Parathyroid adenoma (tissue), 2 donors: ENCODE data around the gene STK4.
"Not testable (repeated sequence)": the region's sequence is repeated elsewhere in the genome, so short reads cannot be mapped to it uniquely, and the experiment has no call there.

Experiments used
- H2AFZ ChIP-seq: fragments of 300-600 bp; sonication (generic); one replicate; pipeline ENCODE4 v1.7.0; 2017; ENCODE audit warnings: antibody characterized with exemption, mild to moderate bottlenecking
- H3K27ac ChIP-seq: fragments of 300-600 bp; sonication (generic); one replicate; pipeline ENCODE4 v1.7.0; 2017
- H3K27me3 ChIP-seq: fragments of 300-600 bp; sonication (generic); one replicate; pipeline ENCODE4 v1.7.0; 2017; ENCODE audit warnings: low read length; ENCODE audit not compliant: control insufficient read depth, insufficient read depth
- H3K36me3 ChIP-seq: fragments of 300-600 bp; sonication (generic); one replicate; pipeline ENCODE4 v1.7.0; 2017; ENCODE audit warnings: low read length; ENCODE audit not compliant: control insufficient read depth, insufficient read depth
- H3K4me1 ChIP-seq: fragments of 300-600 bp; sonication (generic); one replicate; pipeline ENCODE4 v1.7.0; 2017; ENCODE audit warnings: control low read depth
- H3K4me2 ChIP-seq: fragments of 300-600 bp; sonication (generic); one replicate; pipeline ENCODE4 v1.7.0; 2017; ENCODE audit warnings: low read length
- H3K4me3 ChIP-seq: fragments of 300-600 bp; sonication (generic); one replicate; pipeline ENCODE4 v1.7.0; 2017; ENCODE audit warnings: low read depth, low read length
- H3K79me2 ChIP-seq: fragments of 300-600 bp; sonication (generic); one replicate; pipeline ENCODE4 v1.7.0; 2017; ENCODE audit warnings: control low read depth
- H3K9ac ChIP-seq: fragments of 300-600 bp; sonication (generic); one replicate; pipeline ENCODE4 v1.7.0; 2017; ENCODE audit warnings: mild to moderate bottlenecking
- H3K9me3 ChIP-seq: fragments of 300-600 bp; sonication (generic); one replicate; pipeline ENCODE4 v1.7.0; 2017; ENCODE audit warnings: low read length; ENCODE audit not compliant: control insufficient read depth
- CTCF ChIP-seq: fragments of 300-600 bp; sonication (generic); IDR thresholded peaks from one replicate; pipeline ENCODE4 v1.7.0; 2017; ENCODE audit warnings: antibody characterized with exemption, mild to moderate bottlenecking
- donor health status: primary hyperparathyroidism.

The STK4 gene

DNA sequence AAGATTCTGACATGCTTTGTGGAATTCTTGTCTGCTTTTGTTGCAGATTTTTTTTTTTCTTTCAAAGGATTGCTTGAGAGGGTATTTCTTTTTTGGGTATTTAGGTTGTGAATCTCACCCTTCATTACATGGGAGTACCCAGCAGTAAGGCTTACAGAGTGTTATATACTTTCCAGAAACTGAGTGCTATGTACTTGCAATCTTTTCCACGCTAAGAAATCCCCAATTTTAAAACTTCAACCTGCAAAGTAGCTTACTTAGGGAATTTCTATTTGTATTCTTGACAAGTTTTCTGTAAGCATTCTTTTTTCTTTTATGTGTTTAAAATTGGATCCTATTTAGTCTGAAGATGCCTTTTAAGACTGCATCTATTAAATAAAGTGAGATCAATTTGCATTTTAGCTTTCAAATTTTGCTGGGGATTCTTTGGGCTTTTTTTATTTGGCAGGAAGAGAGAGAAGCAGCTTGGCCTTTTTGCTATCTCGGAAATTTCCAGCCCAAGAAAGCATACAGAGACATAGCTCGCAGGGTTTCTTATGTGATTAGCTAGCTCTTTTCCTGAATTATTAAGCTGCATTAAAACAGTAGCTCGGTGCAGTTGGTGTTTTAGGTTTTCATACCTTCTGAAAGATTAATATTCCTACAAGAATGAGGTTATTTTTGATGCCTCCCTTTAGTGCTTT, 92.0 kb downstream of the STK4 start:
- Histone ChIP-seq H3K36me3 (no peaks in the 10 kb centered on the region), H3K27ac (no peak overlapping the region)

DNA sequence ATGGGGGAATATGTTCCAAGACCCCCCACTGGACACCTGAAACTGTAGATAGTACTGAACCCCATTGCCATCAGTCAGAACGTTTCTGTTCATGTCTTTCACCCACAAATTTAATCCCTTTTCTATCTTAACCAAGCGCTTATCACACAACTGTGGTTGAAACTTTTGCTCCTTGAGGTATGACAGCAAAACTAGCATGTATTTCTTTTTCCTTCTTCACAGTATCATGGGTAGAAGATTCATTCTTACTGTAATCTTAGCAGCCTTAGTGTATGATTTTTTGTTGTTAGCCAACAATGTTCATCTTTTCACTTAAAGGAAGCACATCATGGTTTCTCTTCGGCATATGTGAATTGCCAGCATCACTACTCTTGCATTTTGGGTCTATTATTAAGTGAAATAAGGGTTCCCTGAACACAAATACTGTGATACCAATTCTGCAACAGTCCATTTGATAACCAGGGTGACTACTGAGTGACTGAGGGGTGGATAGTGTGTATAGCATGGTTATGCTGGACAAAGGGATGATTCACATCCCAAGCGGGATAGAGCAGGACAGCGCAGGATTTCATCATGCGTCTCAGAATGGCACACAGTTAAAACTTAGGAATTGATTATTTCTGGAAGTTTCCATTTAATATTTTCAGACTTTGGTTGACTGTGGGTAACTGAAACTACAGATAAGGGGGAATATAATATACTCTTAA, 92.9 kb downstream of the STK4 start:
- no peaks in the 10 kb centered on the region for H3K36me3 ChIP-seq
- no peak for TF ChIP-seq CTCF
- H3K9ac ChIP-seq = no peak overlapping the region

More for the DNA sequence above, 92.0 kb downstream of the STK4 start:
- Histone ChIP-seq H3K79me2 (no peaks in the 10 kb centered on the region), H2AFZ (no peak overlapping the region), H3K4me3 (no peak overlapping the region), H3K9me3 (no peaks in the 10 kb centered on the region), H3K9ac (no peak overlapping the region), H3K27me3 (no peaks in the 10 kb centered on the region), H3K4me2 (no peak overlapping the region), H3K4me1 (no peaks in the 10 kb centered on the region)
- TF ChIP-seq CTCF = no peak

DNA sequence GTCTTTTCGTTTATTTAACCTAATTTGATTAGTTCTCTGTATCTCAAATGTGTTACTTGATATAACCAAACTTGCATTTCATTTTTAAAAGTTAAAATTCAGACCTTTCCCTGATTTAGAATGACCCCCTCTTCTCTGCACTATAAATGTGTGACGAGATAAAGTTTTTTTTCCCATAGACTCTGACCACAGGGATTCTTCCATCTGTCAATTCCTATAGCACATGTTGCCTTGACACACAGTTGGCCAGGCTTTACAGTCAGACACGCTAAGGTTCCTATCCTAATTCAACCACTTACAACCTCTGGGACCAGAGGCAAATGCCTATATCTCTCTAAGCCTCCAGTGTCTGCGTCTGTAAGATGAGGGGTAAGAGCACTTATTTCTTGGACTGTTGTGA, 94.0 kb downstream of the STK4 start:
- Histone ChIP-seq H3K79me2 (no peaks in the 10 kb centered on the region), H3K36me3 (no peaks in the 10 kb centered on the region), H3K9me3 (no peaks in the 10 kb centered on the region), H3K27ac (no peak overlapping the region), H3K27me3 (no peaks in the 10 kb centered on the region), H3K4me2 (no peak overlapping the region), H3K4me1 (no peaks in the 10 kb centered on the region), H2AFZ (no peak overlapping the region), H3K4me3 (no peak overlapping the region), H3K9ac (no peak overlapping the region)
- no peak for TF ChIP-seq CTCF

More for the DNA sequence above, 92.9 kb downstream of the STK4 start:
- Histone ChIP-seq H3K27me3 (no peaks in the 10 kb centered on the region), H3K4me1 (no peaks in the 10 kb centered on the region), H3K79me2 (no peaks in the 10 kb centered on the region), H3K4me2 (no peak overlapping the region), H2AFZ (no peak overlapping the region), H3K27ac (no peak overlapping the region), H3K9me3 (no peaks in the 10 kb centered on the region), H3K4me3 (no peak overlapping the region)

GRCh38 chr20:45061244-45061643, 94.9 kb downstream of the STK4 start:
- no peak for TF ChIP-seq CTCF
- H2AFZ ChIP-seq = no peak overlapping the region
- no peak overlapping the region for H3K9ac ChIP-seq
- no peaks in the 10 kb centered on the region for H3K9me3 ChIP-seq
- no peak overlapping the region for H3K4me2 ChIP-seq
- no peaks in the 10 kb centered on the region for H3K4me1 ChIP-seq
- H3K4me3 ChIP-seq = no peak overlapping the region
- H3K27me3 ChIP-seq = no peaks in the 10 kb centered on the region
- H3K36me3 ChIP-seq = no peaks in the 10 kb centered on the region
- no peak overlapping the region for H3K27ac ChIP-seq
- peaks cover under 1% of the 10 kb centered on the region for H3K79me2 ChIP-seq

GRCh38 chr20:45063107-45063506, 96.8 kb downstream of the STK4 start:
- not testable (repeated sequence) for H2AFZ ChIP-seq, H3K27ac ChIP-seq, H3K9me3 ChIP-seq, H3K4me3 ChIP-seq, H3K4me1 ChIP-seq, H3K9ac ChIP-seq, H3K4me2 ChIP-seq, H3K36me3 ChIP-seq, H3K27me3 ChIP-seq
- peaks cover 12% of the 10 kb centered on the region for H3K79me2 ChIP-seq
